ENCODE data around the gene LOXL1. TPM values are rescaled to one million over a fixed set of nuclear protein-coding genes. Genes with fewer than 3 reads are reported as not detected.

Gene LOXL1
- total RNA-seq, 1 donor from 2014 or later = 280 TPM

- DNase-seq (ENCODE audit: low read depth) = no peak
- H2AFZ ChIP-seq (ENCODE audit: low read depth, low read length) = no peak overlapping the region
Measured at GRCh38 chr15:73889762-73890124, 36.5 kb upstream of the LOXL1 start.

GRCh38 chr15:73891328-73892315 is 34.6 kb upstream of the LOXL1 start:
- Histone ChIP-seq H3K79me2 (ENCODE audit: insufficient read depth, low read length) (no peaks in the 10 kb centered on the region), H3K4me2 (ENCODE audit: low read length) (no peak overlapping the region), H3K4me3 (ENCODE audit: insufficient read depth, low read depth, low read length) (no peak overlapping the region), H4K20me1 (ENCODE audit: insufficient read depth, low read length) (no peaks in the 10 kb centered on the region), H3K9me3 (ENCODE audit: insufficient read depth, low read depth, low read length) (no peaks in the 10 kb centered on the region), H3K4me1 (ENCODE audit: insufficient read depth, low read length) (no peaks in the 10 kb centered on the region), H3K9ac (ENCODE audit: low read length) (no peak overlapping the region), H3K27ac (ENCODE audit: low read depth, low read length) (no peak overlapping the region), H3K36me3 (ENCODE audit: insufficient read depth, low read length) (no peaks in the 10 kb centered on the region), H3K27me3 (ENCODE audit: insufficient read depth, low read length) (peaks cover 8% of the 10 kb centered on the region), H2AFZ (ENCODE audit: low read depth, low read length) (no peak overlapping the region)
- no peak overlapping the region for H3K4me3 Mint-ChIP-seq (ENCODE audit: unreplicated experiment)
- H3K9me3 Mint-ChIP-seq (ENCODE audit: unreplicated experiment) = peaks cover 7% of the 10 kb centered on the region
- H3K27ac Mint-ChIP-seq (ENCODE audit: unreplicated experiment) = no peak overlapping the region
- DNase-seq (ENCODE audit: low read depth) (no peak), FAIRE-seq (no peak)
- peaks cover 7% of the 10 kb centered on the region for H3K36me3 Mint-ChIP-seq (ENCODE audit: low read depth, unreplicated experiment)
- H3K4me1 Mint-ChIP-seq (ENCODE audit: low read depth, unreplicated experiment) = peaks cover 2% of the 10 kb centered on the region
- TF ChIP-seq CTCF (IDR thresholded peaks at IDR 0.05; ENCODE audit: insufficient read depth, low read depth, low read length) (no peak), EZH2 (IDR thresholded peaks at IDR 0.05; ENCODE audit: insufficient read depth, low read length) (no peak)
- peaks cover 48% of the 10 kb centered on the region for H3K27me3 Mint-ChIP-seq (ENCODE audit: low read depth, unreplicated experiment)

More at GRCh38 chr15:73889762-73890124, 36.5 kb upstream of the LOXL1 start:
- Histone ChIP-seq H3K9ac (ENCODE audit: low read length) (no peak overlapping the region), H3K27ac (ENCODE audit: low read depth, low read length) (no peak overlapping the region), H3K79me2 (ENCODE audit: insufficient read depth, low read length) (no peaks in the 10 kb centered on the region), H3K36me3 (ENCODE audit: insufficient read depth, low read length) (no peaks in the 10 kb centered on the region), H3K27me3 (ENCODE audit: insufficient read depth, low read length) (peaks cover 8% of the 10 kb centered on the region), H3K4me2 (ENCODE audit: low read length) (no peak overlapping the region), H3K4me1 (ENCODE audit: insufficient read depth, low read length) (no peaks in the 10 kb centered on the region), H4K20me1 (ENCODE audit: insufficient read depth, low read length) (no peaks in the 10 kb centered on the region), H3K4me3 (ENCODE audit: insufficient read depth, low read depth, low read length) (no peak overlapping the region), H3K9me3 (ENCODE audit: insufficient read depth, low read depth, low read length) (no peaks in the 10 kb centered on the region)
- no peak for FAIRE-seq
- H3K4me1 Mint-ChIP-seq (ENCODE audit: low read depth, unreplicated experiment) = no peaks in the 10 kb centered on the region
- no peak overlapping the region for H3K27ac Mint-ChIP-seq (ENCODE audit: unreplicated experiment)
- H3K36me3 Mint-ChIP-seq (ENCODE audit: low read depth, unreplicated experiment) = peaks cover 7% of the 10 kb centered on the region
- peaks cover 7% of the 10 kb centered on the region for H3K9me3 Mint-ChIP-seq (ENCODE audit: unreplicated experiment)
- peaks cover 58% of the 10 kb centered on the region for H3K27me3 Mint-ChIP-seq (ENCODE audit: low read depth, unreplicated experiment)
- no peak for TF ChIP-seq EZH2 (IDR thresholded peaks at IDR 0.05; ENCODE audit: insufficient read depth, low read length)
- no peak for TF ChIP-seq CTCF (IDR thresholded peaks at IDR 0.05; ENCODE audit: insufficient read depth, low read depth, low read length)
- no peak overlapping the region for H3K4me3 Mint-ChIP-seq (ENCODE audit: unreplicated experiment)

All from astrocyte (in vitro differentiated cells and primary cell).